Omental fat pad (tissue), 4 donors: Measurements from ENCODE around the gene CACFD1. TPM values are rescaled to one million over a fixed set of nuclear protein-coding genes. Genes with fewer than 3 reads are reported as not detected.

ENCODE experiments used
- ATAC-seq: fragments of 150-250 bp; one replicate; pipeline ENCODE4 v1.9.1; 2016; ENCODE audit warnings: mild to moderate bottlenecking, moderate library complexity; ENCODE audit not compliant: low FRiP score
- DNase-seq: peaks from one replicate; pipeline ENCODE4 v3.0.0-alpha.2; 2019; ENCODE audit warnings: low spot score
- CTCF ChIP-seq, 3 donors: fragments of 450-650 bp; IDR thresholded peaks; one replicate each; pipeline ENCODE4 v1.5.1; 2016 to 2017; ENCODE audit warnings: antibody characterized with exemption in 3 of 3, mild to moderate bottlenecking in 3 of 3, moderate library complexity in 2 of 3
- total RNA-seq, 4 donors: library from RNA; depleted of rRNA; stranded (reverse); fragments of >200 nt; gene quantifications; one replicate each; pipeline ENCODE4 v1.1.0, GENCODE V29; 2016

Gene CACFD1
- total RNA-seq, 4 donors from 2014 or later = 2.7 to 6.9 (median 4.8) TPM

DNA sequence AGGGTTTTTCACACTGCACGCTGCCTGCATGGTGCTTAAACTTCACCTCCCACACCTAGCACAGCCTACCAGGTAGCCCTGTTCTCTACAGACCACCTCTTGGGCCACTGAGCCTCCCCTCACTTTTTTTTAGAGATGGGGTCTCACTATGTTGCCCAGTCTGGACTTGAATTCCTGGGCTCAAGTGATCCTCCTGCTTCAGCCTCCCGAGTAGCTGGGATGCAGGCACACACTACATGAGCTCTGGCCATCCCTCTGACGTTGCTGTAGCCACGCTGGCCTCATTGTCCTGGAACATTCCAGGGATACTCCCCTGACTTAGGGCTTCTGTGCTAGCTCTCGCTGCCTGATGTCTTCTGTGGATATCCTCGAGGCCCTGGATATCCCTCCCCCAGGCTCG, 7.2 kb upstream of the CACFD1 start:
- ATAC-seq (no peak), DNase-seq (no peak)
- no peak for TF ChIP-seq CTCF (IDR thresholded peaks at IDR 0.05)

- TF ChIP-seq CTCF (IDR thresholded peaks at IDR 0.05) = no peak
- ATAC-seq (no peak), DNase-seq (no peak)
These were observed 6.1 kb upstream of the CACFD1 start for GRCh38 chr9:133453651-133454050.

DNA sequence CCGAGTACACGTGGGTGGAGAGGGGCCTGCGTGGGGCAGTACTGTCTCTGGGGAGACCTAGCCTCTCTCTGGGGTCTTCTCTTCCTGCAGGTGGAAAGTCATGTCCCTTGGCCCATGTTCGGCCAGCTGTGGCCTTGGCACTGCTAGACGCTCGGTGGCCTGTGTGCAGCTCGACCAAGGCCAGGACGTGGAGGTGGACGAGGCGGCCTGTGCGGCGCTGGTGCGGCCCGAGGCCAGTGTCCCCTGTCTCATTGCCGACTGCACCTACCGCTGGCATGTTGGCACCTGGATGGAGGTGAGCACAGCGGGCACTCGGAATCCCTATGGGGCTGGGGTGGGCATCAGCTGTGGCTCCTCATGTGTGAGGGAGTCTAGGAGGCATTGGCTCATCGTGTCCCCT, 5.5 kb upstream of the CACFD1 start:
- no peak for ATAC-seq
- TF ChIP-seq CTCF (IDR thresholded peaks at IDR 0.05) = no peak
- DNase-seq = no peak

DNA sequence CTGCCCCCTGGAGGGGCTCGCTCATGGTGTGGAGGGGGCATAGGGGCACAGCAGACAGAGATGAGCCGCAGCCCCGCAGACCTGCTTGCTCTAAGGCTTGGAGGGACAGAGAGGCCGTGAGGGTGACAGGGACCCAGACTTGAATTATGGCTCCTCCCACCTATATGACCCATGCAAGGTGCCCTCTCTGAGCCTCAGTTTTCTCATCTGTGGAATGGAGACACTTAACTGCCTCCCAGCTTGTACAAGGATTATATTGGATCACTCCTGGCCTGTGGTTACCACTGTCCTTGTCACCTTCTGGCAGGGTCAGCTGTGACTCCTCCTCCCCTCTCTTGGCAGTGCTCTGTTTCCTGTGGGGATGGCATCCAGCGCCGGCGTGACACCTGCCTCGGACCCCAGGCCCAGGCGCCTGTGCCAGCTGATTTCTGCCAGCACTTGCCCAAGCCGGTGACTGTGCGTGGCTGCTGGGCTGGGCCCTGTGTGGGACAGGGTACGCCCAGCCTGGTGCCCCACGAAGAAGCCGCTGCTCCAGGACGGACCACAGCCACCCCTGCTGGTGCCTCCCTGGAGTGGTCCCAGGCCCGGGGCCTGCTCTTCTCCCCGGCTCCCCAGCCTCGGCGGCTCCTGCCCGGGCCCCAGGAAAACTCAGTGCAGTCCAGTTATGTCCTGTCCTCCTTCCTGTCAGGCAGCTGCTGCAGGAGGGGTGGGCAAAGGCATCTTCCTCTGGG, 4.7 kb upstream of the CACFD1 start:
- DNase-seq = no peak
- no peak for ATAC-seq
- TF ChIP-seq CTCF (IDR thresholded peaks at IDR 0.05) = no peak

DNA sequence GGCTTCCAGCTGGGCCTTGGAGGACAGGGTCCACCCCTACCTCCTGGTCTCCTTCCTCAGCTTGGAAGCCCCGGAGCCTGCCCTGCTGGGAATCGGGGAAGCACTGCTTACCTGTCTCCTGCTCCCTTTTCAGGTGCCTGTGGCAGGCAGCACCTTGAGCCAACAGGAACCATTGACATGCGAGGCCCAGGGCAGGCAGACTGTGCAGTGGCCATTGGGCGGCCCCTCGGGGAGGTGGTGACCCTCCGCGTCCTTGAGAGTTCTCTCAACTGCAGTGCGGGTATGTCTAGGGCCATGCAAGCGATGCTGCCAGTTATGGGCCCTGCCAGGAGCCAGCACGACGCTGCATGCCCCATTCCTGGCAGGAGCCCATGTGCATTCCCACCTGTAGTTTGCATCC, 3.8 kb upstream of the CACFD1 start:
- DNase-seq (no peak), ATAC-seq (no peak)
- TF ChIP-seq CTCF (IDR thresholded peaks at IDR 0.05) = no peak

GRCh38 chr9:133456409-133456808, 3.4 kb upstream of the CACFD1 start:
- no peak for DNase-seq
- TF ChIP-seq CTCF (IDR thresholded peaks at IDR 0.05) = no peak
- no peak for ATAC-seq

GRCh38 chr9:133457233-133457632, 2.5 kb upstream of the CACFD1 start:
- no peak for TF ChIP-seq CTCF (IDR thresholded peaks at IDR 0.05)
- ATAC-seq (no peak), DNase-seq (no peak)
